Caco-2 (cell line): ENCODE results near the gene MBD5. TPM values are rescaled to one million over a fixed set of nuclear protein-coding genes. Genes with fewer than 3 reads are reported as not detected.

Source experiments
- BruUV-seq: library from RNA; stranded (reverse); fragments of 400-500 nt; replicated peaks from 2 replicates; lab custom pipeline; 2021; lab: Mats Ljungman, UMichigan
- CTCF ChIA-PET: fragments of 300-600 bp; sonication (Branson Sonifier 250); formaldehyde crosslinking; loops from one replicate; lab custom pipeline; 2022; ENCODE audit warnings: antibody characterized with exemption; lab: Charles Lee
- POLR2A ChIA-PET: fragments of 300-600 bp; sonication (Branson Sonifier 250); formaldehyde crosslinking; loops from one replicate; lab custom pipeline; 2022; ENCODE audit warnings: antibody characterized with exemption; lab: Charles Lee
- DNase-seq, 2 experiments: peaks; one replicate each; pipeline versions ENCODE4 v3.0.0 to v3.0.0-alpha.2; 2020 to 2022
- H3K27me3 ChIP-seq: replicated peaks from 2 replicates; pipeline ENCODE4 v1.6.0; 2011; ENCODE audit warnings: low read length; ENCODE audit not compliant: control insufficient read depth, insufficient read depth
- H3K36me3 ChIP-seq: 2 replicates; pipeline ENCODE4 v1.5.1; 2011; ENCODE audit warnings: low read length; ENCODE audit not compliant: control insufficient read depth, insufficient read depth
- H3K4me1 ChIP-seq: fragments of 250-450 bp; sonication (Bioruptor Pico); 2 replicates; pipeline ENCODE4 v1.5.1; 2020; ENCODE audit warnings: mild to moderate bottlenecking
- H3K4me3 ChIP-seq: 2 replicates; pipeline ENCODE4 v1.5.1; 2011; ENCODE audit warnings: low read depth, mild to moderate bottlenecking, control low read depth, low read length
- H3K9me3 ChIP-seq: fragments of 250-450 bp; sonication (Bioruptor Pico); 2 replicates; pipeline ENCODE4 v1.5.1; 2020; ENCODE audit warnings: mild to moderate bottlenecking, moderate library complexity
- H3K27ac Mint-ChIP-seq: one replicate; pipeline ENCODE4 v1.8.0; 2022; ENCODE audit warnings: mixed read lengths; ENCODE audit not compliant: unreplicated experiment
- H3K27me3 Mint-ChIP-seq: one replicate; pipeline ENCODE4 v1.8.0; 2022; ENCODE audit warnings: mixed read lengths; ENCODE audit not compliant: insufficient read depth, unreplicated experiment
- H3K36me3 Mint-ChIP-seq: one replicate; pipeline ENCODE4 v1.8.0; 2022; ENCODE audit warnings: mild to moderate bottlenecking, mixed read lengths; ENCODE audit not compliant: insufficient read depth, unreplicated experiment
- H3K4me1 Mint-ChIP-seq: one replicate; pipeline ENCODE4 v1.8.0; 2022; ENCODE audit warnings: low read depth, mixed read lengths; ENCODE audit not compliant: unreplicated experiment
- H3K4me3 Mint-ChIP-seq: one replicate; pipeline ENCODE4 v1.8.0; 2022; ENCODE audit warnings: mild to moderate bottlenecking, moderate library complexity, mixed read lengths; ENCODE audit not compliant: unreplicated experiment
- H3K9me3 Mint-ChIP-seq: one replicate; pipeline ENCODE4 v1.8.0; 2022; ENCODE audit warnings: mixed read lengths; ENCODE audit not compliant: unreplicated experiment
- CTCF ChIP-seq, 2 experiments: fragments of 200-600 bp in 1 of 2; IDR thresholded peaks; 1 replicate in 1 of 2; 2 replicates in 1 of 2; pipeline versions ENCODE4 v1.5.1 to v1.8.0; 2011 to 2022; ENCODE audit warnings: antibody characterized with exemption in 1 of 2, control low read depth in 1 of 2, inconsistent platforms in 1 of 2, low read depth in 1 of 2, low read length in 1 of 2, mild to moderate bottlenecking in 1 of 2, moderate library complexity in 1 of 2; ENCODE audit not compliant: insufficient read depth in 1 of 2, severe bottlenecking in 1 of 2, unreplicated experiment in 1 of 2
- intact Hi-C: fragments of 100-400 bp; cut with micrococcal nuclease; formaldehyde crosslinking; loops from one replicate; pipeline ENCODE4 v1.10.0; 2022; ENCODE audit not compliant: unreplicated experiment
- total RNA-seq: library from RNA; stranded (reverse); gene quantifications from 2 replicates; pipeline ENCODE4 v1.2.3, GENCODE V29; 2022

Gene MBD5
- total RNA-seq, 1 experiment from 2014 or later = 23.7 TPM

- no peaks in the 10 kb centered on the region for H3K4me1 Mint-ChIP-seq
These were observed 81.8 kb downstream of the MBD5 start for GRCh38 chr2:148102641-148103040.

GRCh38 chr2:148103946-148104345 is 83.1 kb downstream of the MBD5 start:
- Mint-ChIP-seq H3K9me3 (no peaks in the 10 kb centered on the region), H3K4me1 (no peaks in the 10 kb centered on the region), H3K36me3 (no peaks in the 10 kb centered on the region), H3K4me3 (no peak overlapping the region), H3K27ac (no peak overlapping the region), H3K27me3 (no peaks in the 10 kb centered on the region)
- intact Hi-C loops = no loop called here
- ChIA-PET POLR2A (no interaction called here), CTCF (no interaction called here)
- Histone ChIP-seq H3K27me3 (no peaks in the 10 kb centered on the region), H3K36me3 (no peaks in the 10 kb centered on the region), H3K4me3 (no peak overlapping the region), H3K4me1 (no peaks in the 10 kb centered on the region), H3K9me3 (no peaks in the 10 kb centered on the region)
- no TSS peak for BruUV-seq
- TF ChIP-seq CTCF (IDR thresholded peaks at IDR 0.05; ENCODE audit: insufficient read depth in 1 of 2, low read depth in 1 of 2, low read length in 1 of 2, severe bottlenecking in 1 of 2, unreplicated experiment in 1 of 2) = no peak
- no peak for DNase-seq

More at GRCh38 chr2:148102641-148103040, 81.8 kb downstream of the MBD5 start:
- no peaks in the 10 kb centered on the region for H3K4me1 ChIP-seq
- intact Hi-C loops = no loop called here
- Mint-ChIP-seq H3K27ac (no peak overlapping the region), H3K36me3 (no peaks in the 10 kb centered on the region), H3K9me3 (no peaks in the 10 kb centered on the region), H3K4me3 (no peak overlapping the region), H3K27me3 (no peaks in the 10 kb centered on the region)
- no peak for DNase-seq
- ChIA-PET POLR2A (no interaction called here), CTCF (no interaction called here)
- H3K4me3 ChIP-seq = no peak overlapping the region
- no TSS peak for BruUV-seq
- TF ChIP-seq CTCF (IDR thresholded peaks at IDR 0.05; ENCODE audit: insufficient read depth in 1 of 2, low read depth in 1 of 2, low read length in 1 of 2, severe bottlenecking in 1 of 2, unreplicated experiment in 1 of 2) = no peak
- H3K36me3 ChIP-seq = no peaks in the 10 kb centered on the region
- H3K27me3 ChIP-seq = no peaks in the 10 kb centered on the region
- H3K9me3 ChIP-seq = no peaks in the 10 kb centered on the region

DNA sequence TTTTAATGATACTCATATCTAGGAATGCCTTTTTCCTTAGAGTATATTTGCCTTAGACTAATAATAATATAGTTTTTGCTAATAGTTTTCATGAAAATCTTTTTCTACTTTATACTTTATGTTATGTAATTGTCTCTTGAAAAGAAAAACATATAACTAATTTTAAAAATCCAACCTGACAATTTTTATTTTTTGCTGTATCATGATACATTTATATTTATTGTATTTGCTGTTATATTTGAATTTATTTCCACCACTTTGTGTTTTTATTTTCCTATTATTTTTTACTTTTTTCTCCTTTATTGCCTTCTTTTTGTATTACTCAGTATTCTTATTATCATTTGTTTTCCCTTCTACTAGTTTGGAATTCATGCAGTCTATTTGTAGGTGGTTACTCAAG is 85.4 kb downstream of the MBD5 start:
- no peaks in the 10 kb centered on the region for H3K36me3 Mint-ChIP-seq
- POLR2A ChIA-PET = no interaction called here

More for the DNA sequence above, 85.4 kb downstream of the MBD5 start:
- intact Hi-C loops = no loop called here
- Histone ChIP-seq H3K4me1 (no peaks in the 10 kb centered on the region), H3K27me3 (no peaks in the 10 kb centered on the region), H3K9me3 (no peaks in the 10 kb centered on the region), H3K4me3 (no peak overlapping the region), H3K36me3 (no peaks in the 10 kb centered on the region)
- CTCF ChIA-PET = no interaction called here
- no peak overlapping the region for H3K4me3 Mint-ChIP-seq
- no TSS peak for BruUV-seq
- no peaks in the 10 kb centered on the region for H3K9me3 Mint-ChIP-seq
- no peak for TF ChIP-seq CTCF (IDR thresholded peaks at IDR 0.05; ENCODE audit: insufficient read depth in 1 of 2, low read depth in 1 of 2, low read length in 1 of 2, severe bottlenecking in 1 of 2, unreplicated experiment in 1 of 2)
- no peak for DNase-seq
- H3K4me1 Mint-ChIP-seq = no peaks in the 10 kb centered on the region
- no peak overlapping the region for H3K27ac Mint-ChIP-seq
- H3K27me3 Mint-ChIP-seq = no peaks in the 10 kb centered on the region
